A549 (cell line): Measurements from ENCODE around the gene LCOR.

Experiments used
- CEBPB ChIP-seq, 2 experiments: fragments of >200 bp in 1 of 2; sonication (Bioruptor Twin) in 1 of 2; formaldehyde crosslinking in 1 of 2; IDR thresholded peaks; 2 replicates each; pipeline ENCODE4 v1.6.1; 2012 to 2016
- EP300 ChIP-seq, 2 experiments: fragments of >200 bp; sonication (Bioruptor Twin); formaldehyde crosslinking; IDR thresholded peaks; 2 replicates in 1 of 2; 3 replicates in 1 of 2; pipeline ENCODE4 v1.6.1; 2016 to 2017
- MYC ChIP-seq: IDR thresholded peaks from 2 replicates; pipeline ENCODE4 v1.6.1; 2012; ENCODE audit warnings: mild to moderate bottlenecking, inconsistent platforms, low read length, improper control_type of control experiment, borderline replicate concordance
- REST ChIP-seq: fragments of 200-600 bp; sonication (generic); IDR thresholded peaks from 2 replicates; pipeline ENCODE4 v1.6.1; 2016; ENCODE audit warnings: antibody characterized with exemption, mild to moderate bottlenecking, moderate library complexity
- TF ChIP-seq, protein P1 (sequence below): fragments of >200 bp; sonication (Bioruptor Twin); formaldehyde crosslinking; IDR thresholded peaks from 3 replicates; pipeline ENCODE4 v1.5.1; 2016

DNA sequence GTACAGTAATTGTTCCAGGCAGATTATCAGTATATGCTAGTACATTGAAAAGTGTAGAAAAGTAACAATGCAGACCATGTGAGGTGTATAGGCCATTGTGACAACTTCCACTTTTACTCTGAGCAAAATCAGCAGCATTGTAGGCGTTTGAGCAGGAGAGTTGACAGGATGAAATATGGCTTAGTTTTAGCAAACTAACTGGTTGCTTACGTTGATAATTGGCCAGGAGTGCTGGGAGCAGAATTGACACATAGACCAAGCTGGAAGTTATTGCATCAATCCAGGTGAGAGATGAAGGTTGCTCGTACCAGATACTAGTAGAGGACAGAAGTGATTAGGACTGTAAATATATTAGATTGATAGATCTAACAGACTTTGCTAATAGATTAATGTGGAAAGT is 46.0 kb downstream of the LCOR start:
- TF ChIP-seq, protein P1, sequence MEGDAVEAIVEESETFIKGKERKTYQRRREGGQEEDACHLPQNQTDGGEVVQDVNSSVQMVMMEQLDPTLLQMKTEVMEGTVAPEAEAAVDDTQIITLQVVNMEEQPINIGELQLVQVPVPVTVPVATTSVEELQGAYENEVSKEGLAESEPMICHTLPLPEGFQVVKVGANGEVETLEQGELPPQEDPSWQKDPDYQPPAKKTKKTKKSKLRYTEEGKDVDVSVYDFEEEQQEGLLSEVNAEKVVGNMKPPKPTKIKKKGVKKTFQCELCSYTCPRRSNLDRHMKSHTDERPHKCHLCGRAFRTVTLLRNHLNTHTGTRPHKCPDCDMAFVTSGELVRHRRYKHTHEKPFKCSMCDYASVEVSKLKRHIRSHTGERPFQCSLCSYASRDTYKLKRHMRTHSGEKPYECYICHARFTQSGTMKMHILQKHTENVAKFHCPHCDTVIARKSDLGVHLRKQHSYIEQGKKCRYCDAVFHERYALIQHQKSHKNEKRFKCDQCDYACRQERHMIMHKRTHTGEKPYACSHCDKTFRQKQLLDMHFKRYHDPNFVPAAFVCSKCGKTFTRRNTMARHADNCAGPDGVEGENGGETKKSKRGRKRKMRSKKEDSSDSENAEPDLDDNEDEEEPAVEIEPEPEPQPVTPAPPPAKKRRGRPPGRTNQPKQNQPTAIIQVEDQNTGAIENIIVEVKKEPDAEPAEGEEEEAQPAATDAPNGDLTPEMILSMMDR, result no peak
- TF ChIP-seq MYC, result no peak
- no peak for TF ChIP-seq CEBPB (IDR thresholded peaks at IDR 0.05)
- TF ChIP-seq REST, result no peak
- TF ChIP-seq EP300 (IDR thresholded peaks at IDR 0.05), result no peak
